Spleen (tissue), 11 donors: ENCODE measurements around the gene PIK3R3. TPM values are rescaled to one million over a fixed set of nuclear protein-coding genes. Genes with fewer than 3 reads are reported as not detected.

Experiments used
- DNase-seq: peaks from one replicate; pipeline ENCODE4 v3.0.0-alpha.2; 2020
- H3K27ac ChIP-seq, 8 donors: fragments of 200-600 bp; sonication (generic) in 7 of 8; 1 replicate in 4 of 8; 2 replicates in 4 of 8; pipeline versions ENCODE4 v1.5.0 to v1.8.0; 2016 to 2021; ENCODE audit warnings: inconsistent platforms in 4 of 8, mild to moderate bottlenecking in 4 of 8, moderate library complexity in 1 of 8
- H3K27me3 ChIP-seq, 7 donors: fragments of 200-600 bp; sonication (generic) in 6 of 7; replicated peaks in 1 of 7; 1 replicate in 4 of 7; 2 replicates in 3 of 7; pipeline versions ENCODE4 v1.5.0 to v1.8.0; 2016 to 2021; ENCODE audit warnings: inconsistent platforms in 3 of 7, mild to moderate bottlenecking in 1 of 7
- H3K36me3 ChIP-seq, 6 donors: fragments of 200-600 bp; sonication (generic) in 5 of 6; 1 replicate in 4 of 6; 2 replicates in 2 of 6; pipeline versions ENCODE4 v1.5.0 to v1.8.0; 2016 to 2021; ENCODE audit warnings: inconsistent platforms in 2 of 6
- H3K4me1 ChIP-seq, 6 donors: fragments of 200-600 bp; sonication (generic) in 5 of 6; 1 replicate in 3 of 6; 2 replicates in 3 of 6; pipeline versions ENCODE4 v1.5.0 to v1.8.0; 2016 to 2021; ENCODE audit warnings: inconsistent platforms in 3 of 6
- H3K4me3 ChIP-seq, 8 donors: fragments of 200-600 bp; sonication (generic) in 7 of 8; 1 replicate in 4 of 8; 2 replicates in 4 of 8; pipeline versions ENCODE4 v1.5.0 to v1.8.0; 2016 to 2021; ENCODE audit warnings: inconsistent platforms in 4 of 8, mild to moderate bottlenecking in 4 of 8, moderate library complexity in 2 of 8
- H3K9me3 ChIP-seq, 8 donors: fragments of 200-600 bp; sonication (generic) in 7 of 8; 1 replicate in 4 of 8; 2 replicates in 4 of 8; pipeline versions ENCODE4 v1.5.0 to v1.8.0; 2016 to 2021; ENCODE audit warnings: inconsistent platforms in 4 of 8
- CTCF ChIP-seq, 11 experiments: fragments of 200-600 bp in 7 of 11; fragments of 450-650 bp in 4 of 11; sonication (generic) in 4 of 11; IDR thresholded peaks in 8 of 11; conservative IDR thresholded peaks in 3 of 11; 1 replicate in 7 of 11; 2 replicates in 4 of 11; pipeline versions ENCODE4 v1.4.0 to v1.8.0; 2016 to 2021; ENCODE audit warnings: antibody characterized with exemption in 11 of 11, inconsistent platforms in 4 of 11, mild to moderate bottlenecking in 1 of 11
- POLR2A ChIP-seq, 3 donors: fragments of 450-650 bp; IDR thresholded peaks; one replicate each; pipeline ENCODE4 v1.5.1; 2017; ENCODE audit warnings: antibody characterized with exemption in 3 of 3, mild to moderate bottlenecking in 1 of 3
- POLR2AphosphoS5 ChIP-seq, 3 donors: sonication (generic); formaldehyde crosslinking; IDR thresholded peaks; one replicate each; pipeline ENCODE4 v1.5.1; 2017; ENCODE audit warnings: antibody characterized with exemption in 3 of 3
- WGBS, 5 donors: extraction: QIAGEN DNeasy Blood & Tissue Kit in 3 of 5; methylation state at CpG; one replicate each; pipeline versions ENCODE4 v1.1.5 to v1.1.7; 2013 to 2018; 5-methylcytosine and 5-hydroxymethylcytosine counted together
- intact Hi-C: fragments of 100-400 bp; cut with DNase I; formaldehyde crosslinking; loops from one replicate; pipeline ENCODE4 v1.15.0; 2023; ENCODE audit warnings: low total_unique reads
- polyA plus RNA-seq, 3 donors: library from polyadenylated mRNA; stranded (reverse); fragments of 200-250 nt; gene quantifications; one replicate each; pipeline ENCODE4 v1.2.1, GENCODE V29; 2013
- total RNA-seq, 7 donors: library from RNA; depleted of rRNA in 3 of 7; stranded (reverse); fragments of >200 nt in 3 of 7; fragmentation: NEBNext Ultra II Directional in 4 of 7; extraction: Animal tissue kit (Norgen Biotek cat#: 25700) in 4 of 7; gene quantifications; one replicate each; pipeline versions ENCODE4 v1.1.0 to v1.2.1, GENCODE V29; 2016 to 2021
- donor health status: healthy with polysubstance abuse.
- donor health status: DM: no; HTN: no; CAD: no; lungs with moderate emphysema.
- donor health status: DM: no; HTN: no; CAD: no.
- donor health status: Bipolar disorder and iron deficiency.
- donor health status: healthy.
- donor health status: DM: no; HTN: no; CAD: no.
- donor health status: DM: yes; HTN: yes; CAD: no.

PIK3R3 gene
- total and polyA plus RNA-seq, 10 donors, result 3.1 to 45.9 (median 23.9) TPM

- no peaks in the 10 kb centered on the region for H3K9me3 ChIP-seq
- H3K27ac ChIP-seq, result no peak overlapping the region
- H3K27me3 ChIP-seq, result no peaks in the 10 kb centered on the region
- 91 to 94% (median 92%) methylated on average over 3 of the region's 3 CpGs for WGBS, 5 donors
- TF ChIP-seq POLR2A (IDR thresholded peaks at IDR 0.05) (no peak), CTCF (IDR thresholded peaks at IDR 0.05 in 8 of 11, conservative IDR thresholded peaks at IDR 0.05 in 3 of 11) (no peak), POLR2AphosphoS5 (IDR thresholded peaks at IDR 0.05) (no peak)
- DNase-seq, result no peak
- no peak overlapping the region for H3K4me3 ChIP-seq
- intact Hi-C loops, result no loop called here
- H3K4me1 ChIP-seq, result peaks cover 0 to 4% (median 0%) of the 10 kb centered on the region in 6 donors
- peaks cover 0 to 53% (median 18%) of the 10 kb centered on the region in 6 donors for H3K36me3 ChIP-seq
Observed at GRCh38 chr1:46013581-46013980, 118.8 kb downstream of the PIK3R3 start.

- intact Hi-C loops, result no loop called here
- Histone ChIP-seq H3K9me3 (no peaks in the 10 kb centered on the region), H3K27me3 (no peaks in the 10 kb centered on the region), H3K4me3 (no peak overlapping the region), H3K36me3 (peaks cover 0 to 66% (median 27%) of the 10 kb centered on the region in 6 donors), H3K4me1 (no peaks in the 10 kb centered on the region), H3K27ac (no peak overlapping the region)
- TF ChIP-seq CTCF (IDR thresholded peaks at IDR 0.05 in 8 of 11, conservative IDR thresholded peaks at IDR 0.05 in 3 of 11), result no peak
- 74 to 100% (median 97%) methylated on average over 1 of the region's 1 CpG for WGBS, 5 donors
- DNase-seq, result no peak
Observed at GRCh38 chr1:46012236-46012635, 120.2 kb downstream of the PIK3R3 start.

- intact Hi-C loops, result no loop called here
- TF ChIP-seq POLR2AphosphoS5 (IDR thresholded peaks at IDR 0.05), result no peak
- no peak for TF ChIP-seq POLR2A (IDR thresholded peaks at IDR 0.05)
- TF ChIP-seq CTCF (IDR thresholded peaks at IDR 0.05 in 8 of 11, conservative IDR thresholded peaks at IDR 0.05 in 3 of 11), result no peak
- no peaks in the 10 kb centered on the region for H3K4me1 ChIP-seq
- DNase-seq, result no peak
- peaks cover 0 to 76% (median 31%) of the 10 kb centered on the region in 6 donors for H3K36me3 ChIP-seq
- H3K27me3 ChIP-seq, result no peaks in the 10 kb centered on the region
- H3K27ac ChIP-seq, result no peak overlapping the region
- WGBS, 5 donors, result 80 to 90% (median 90%) methylated on average over 7 of the region's 7 CpGs
- H3K4me3 ChIP-seq, result no peak overlapping the region
- no peaks in the 10 kb centered on the region for H3K9me3 ChIP-seq
Observed at GRCh38 chr1:46011121-46011695, 121.2 kb downstream of the PIK3R3 start.

- DNase-seq, result no peak
- H3K36me3 ChIP-seq, result peaks cover 0 to 82% (median 31%) of the 10 kb centered on the region in 6 donors
- no peaks in the 10 kb centered on the region for H3K27me3 ChIP-seq
- no peak overlapping the region for H3K27ac ChIP-seq
- no peak for TF ChIP-seq CTCF (IDR thresholded peaks at IDR 0.05 in 8 of 11, conservative IDR thresholded peaks at IDR 0.05 in 3 of 11)
- TF ChIP-seq POLR2AphosphoS5 (IDR thresholded peaks at IDR 0.05), result no peak
- no peak for TF ChIP-seq POLR2A (IDR thresholded peaks at IDR 0.05)
- no peaks in the 10 kb centered on the region for H3K9me3 ChIP-seq
- H3K4me1 ChIP-seq, result no peaks in the 10 kb centered on the region
- intact Hi-C loops, result no loop called here
- 96 to 99% (median 97%) methylated on average over 6 of the region's 6 CpGs for WGBS, 5 donors
- H3K4me3 ChIP-seq, result no peak overlapping the region
Observed at GRCh38 chr1:46010611-46011010, 121.8 kb downstream of the PIK3R3 start.
